Measurements from ENCODE around the gene EDDM3A.

DNA sequence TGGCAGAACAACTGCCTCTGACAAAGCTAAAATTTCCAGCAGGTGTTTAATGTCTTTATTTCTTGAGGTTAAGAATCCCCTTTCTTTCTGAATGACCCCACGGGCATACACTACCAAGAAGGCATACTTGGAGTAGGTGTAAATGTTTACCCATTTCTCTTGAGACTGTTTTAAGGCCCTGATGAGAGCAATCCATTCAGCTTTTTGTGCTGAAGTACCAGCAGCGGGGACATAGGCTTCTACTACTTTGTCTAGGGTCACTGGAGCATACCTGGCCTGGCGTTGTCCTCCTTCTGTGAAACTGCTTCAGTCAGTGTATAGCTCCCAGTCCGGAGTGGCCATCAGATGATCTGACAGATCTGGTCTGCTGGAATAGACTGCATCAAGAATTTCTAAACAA lies 34.4 kb upstream of the EDDM3A start:
- TF ChIP-seq, protein P1, sequence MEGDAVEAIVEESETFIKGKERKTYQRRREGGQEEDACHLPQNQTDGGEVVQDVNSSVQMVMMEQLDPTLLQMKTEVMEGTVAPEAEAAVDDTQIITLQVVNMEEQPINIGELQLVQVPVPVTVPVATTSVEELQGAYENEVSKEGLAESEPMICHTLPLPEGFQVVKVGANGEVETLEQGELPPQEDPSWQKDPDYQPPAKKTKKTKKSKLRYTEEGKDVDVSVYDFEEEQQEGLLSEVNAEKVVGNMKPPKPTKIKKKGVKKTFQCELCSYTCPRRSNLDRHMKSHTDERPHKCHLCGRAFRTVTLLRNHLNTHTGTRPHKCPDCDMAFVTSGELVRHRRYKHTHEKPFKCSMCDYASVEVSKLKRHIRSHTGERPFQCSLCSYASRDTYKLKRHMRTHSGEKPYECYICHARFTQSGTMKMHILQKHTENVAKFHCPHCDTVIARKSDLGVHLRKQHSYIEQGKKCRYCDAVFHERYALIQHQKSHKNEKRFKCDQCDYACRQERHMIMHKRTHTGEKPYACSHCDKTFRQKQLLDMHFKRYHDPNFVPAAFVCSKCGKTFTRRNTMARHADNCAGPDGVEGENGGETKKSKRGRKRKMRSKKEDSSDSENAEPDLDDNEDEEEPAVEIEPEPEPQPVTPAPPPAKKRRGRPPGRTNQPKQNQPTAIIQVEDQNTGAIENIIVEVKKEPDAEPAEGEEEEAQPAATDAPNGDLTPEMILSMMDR (IDR thresholded peaks at IDR 0.05; ENCODE audit: poor library complexity, severe bottlenecking): no peak
- no peak for TF ChIP-seq SMC3 (conservative IDR thresholded peaks at IDR 0.05; ENCODE audit: poor library complexity)
- no peak for TF ChIP-seq EP300 (conservative IDR thresholded peaks at IDR 0.05; ENCODE audit: poor library complexity, severe bottlenecking)
- no peak for TF ChIP-seq TAF1 (IDR thresholded peaks at IDR 0.05; ENCODE audit: low read depth)
